Stimulated activated CD4-positive, alpha-beta T cell treated with anti-CD3 and anti-CD28 coated beads, TNF-alpha, amount 100 ng/mL, for 4 hours (primary cell): Measurements from ENCODE around the gene MAPK8.
"Not testable (repeated sequence)": the region's sequence is repeated elsewhere in the genome, so short reads cannot be mapped to it uniquely, and the experiment has no call there.

Source experiments
- DNase-seq, 3 experiments: peaks; one replicate each; pipeline ENCODE4 v3.0.0-alpha.2; 2020; ENCODE audit warnings: low read depth in 3 of 3

Gene MAPK8

GRCh38 chr10:48306265-48306869, at the start of gene MAPK8:
Gene MAPK8, plus strand, starts transcription at chr10:48306677. Its CDS starts 94,984 bp downstream, at chr10:48401661.
- DNase-seq, result peak; percentile 90 to 94 (median 91)

- DNase-seq, result no peak
Measured at GRCh38 chr10:48257407-48257961, 49.0 kb upstream of the MAPK8 start.

GRCh38 chr10:48258105-48258504, 48.4 kb upstream of the MAPK8 start:
- no peak for DNase-seq

GRCh38 chr10:48266528-48266927, 39.9 kb upstream of the MAPK8 start:
- DNase-seq, result no peak

- DNase-seq, result no peak
Measured at GRCh38 chr10:48271047-48271730, 35.3 kb upstream of the MAPK8 start.

GRCh38 chr10:48272682-48273081, 33.8 kb upstream of the MAPK8 start:
- no peak for DNase-seq

GRCh38 chr10:48273741-48274140, 32.7 kb upstream of the MAPK8 start:
- DNase-seq, result no peak

GRCh38 chr10:48274636-48275035, 31.8 kb upstream of the MAPK8 start, which contains the start of gene FRMPD2:
Gene FRMPD2, minus strand, starts transcription at chr10:48274696. Its CDS starts 129 bp downstream, at chr10:48274567.
- DNase-seq, result no peak

GRCh38 chr10:48277093-48277492, 29.4 kb upstream of the MAPK8 start:
- DNase-seq, result no peak

GRCh38 chr10:48279081-48279751, 27.3 kb upstream of the MAPK8 start:
- no peak for DNase-seq

- DNase-seq, result not testable (repeated sequence)
Measured at GRCh38 chr10:48281697-48282096, 24.8 kb upstream of the MAPK8 start.

GRCh38 chr10:48282829-48283228, 23.6 kb upstream of the MAPK8 start:
- no peak for DNase-seq

- no peak for DNase-seq
Measured at GRCh38 chr10:48284002-48284546, 22.4 kb upstream of the MAPK8 start.

GRCh38 chr10:48284811-48285210, 21.7 kb upstream of the MAPK8 start:
- DNase-seq, result no peak

- no peak for DNase-seq
Measured at GRCh38 chr10:48285710-48286109, 20.8 kb upstream of the MAPK8 start.

- DNase-seq, result no peak
Measured at GRCh38 chr10:48286356-48286755, 20.1 kb upstream of the MAPK8 start.

- DNase-seq, result no peak
Measured at GRCh38 chr10:48287417-48288391, 18.8 kb upstream of the MAPK8 start.

GRCh38 chr10:48288661-48289060, 17.8 kb upstream of the MAPK8 start:
- no peak for DNase-seq

- peak in 2 of 3 experiments; percentile 9 to 17 for DNase-seq
Measured at GRCh38 chr10:48289501-48290238, 16.8 kb upstream of the MAPK8 start.

GRCh38 chr10:48290286-48290685, 16.2 kb upstream of the MAPK8 start:
- DNase-seq, result no peak
